A673 (cell line): ENCODE results near the gene ATXN1L. TPM values are rescaled to one million over a fixed set of nuclear protein-coding genes. Genes with fewer than 3 reads are reported as not detected.

Experiments used
- BruUV-seq: library from RNA; stranded (reverse); fragments of 400-500 nt; replicated peaks from 2 replicates; lab custom pipeline; 2021; lab: Mats Ljungman, UMichigan
- CTCF ChIA-PET: fragments of 300-600 bp; sonication (Branson Sonifier 250); formaldehyde crosslinking; loops from one replicate; lab custom pipeline; 2022; ENCODE audit warnings: antibody characterized with exemption; lab: Charles Lee
- POLR2A ChIA-PET: fragments of 300-600 bp; sonication (Branson Sonifier 250); formaldehyde crosslinking; loops from one replicate; lab custom pipeline; 2022; ENCODE audit warnings: antibody characterized with exemption; ENCODE audit not compliant: low non-redundant PET; lab: Charles Lee
- DNase-seq: peaks from one replicate; pipeline ENCODE4 v3.0.0-alpha.2; 2015; ENCODE audit warnings: low spot score
- H3K27ac ChIP-seq: fragments of 200-600 bp; sonication (generic); 2 replicates; pipeline ENCODE4 v1.5.1; 2016; ENCODE audit warnings: mixed run types, low read depth, mild to moderate bottlenecking, mixed read lengths, antibody characterized with exemption, low read length; ENCODE audit not compliant: poor library complexity, severe bottlenecking
- H3K27me3 ChIP-seq: fragments of 200-600 bp; sonication (generic); replicated peaks from 2 replicates; pipeline ENCODE4 v1.6.1; 2017; ENCODE audit warnings: mixed run types, low read depth, mild to moderate bottlenecking, mixed read lengths, antibody characterized with exemption, low read length; ENCODE audit not compliant: insufficient read depth, poor library complexity
- H3K36me3 ChIP-seq: fragments of 200-600 bp; sonication (generic); 2 replicates; pipeline ENCODE4 v1.6.1; 2016; ENCODE audit warnings: mixed run types, mild to moderate bottlenecking, mixed read lengths, antibody characterized with exemption, low read length; ENCODE audit not compliant: insufficient read depth, poor library complexity, severe bottlenecking
- H3K4me1 ChIP-seq: fragments of 200-600 bp; sonication (generic); 2 replicates; pipeline ENCODE4 v1.6.1; 2017; ENCODE audit warnings: mixed run types, mild to moderate bottlenecking, mixed read lengths, antibody characterized with exemption, low read length; ENCODE audit not compliant: insufficient read depth, poor library complexity, severe bottlenecking
- H3K4me3 ChIP-seq: fragments of 200-600 bp; sonication (generic); 2 replicates; pipeline ENCODE4 v1.5.1; 2016; ENCODE audit warnings: low read depth, mixed run types, mild to moderate bottlenecking, mixed read lengths, low read length; ENCODE audit not compliant: poor library complexity, severe bottlenecking
- H3K9me3 ChIP-seq: fragments of 200-600 bp; sonication (generic); 2 replicates; pipeline ENCODE4 v1.6.1; 2016; ENCODE audit warnings: mixed run types, low read depth, mild to moderate bottlenecking, mixed read lengths, antibody characterized with exemption, low read length; ENCODE audit not compliant: poor library complexity, severe bottlenecking
- CTCF ChIP-seq: fragments of 300-800, 200-600 bp; sonication (generic); conservative IDR thresholded peaks from 2 replicates; pipeline ENCODE4 v1.5.1; 2017; ENCODE audit warnings: low read depth, mild to moderate bottlenecking, antibody characterized with exemption, low read length, moderate library complexity, mixed read lengths
- EZH2 ChIP-seq: fragments of 200-600 bp; sonication (generic); IDR thresholded peaks from 2 replicates; pipeline ENCODE4 v1.6.1; 2017; ENCODE audit warnings: borderline replicate concordance, low read depth, mild to moderate bottlenecking, mixed read lengths, antibody characterized with exemption, low read length; ENCODE audit not compliant: poor library complexity, severe bottlenecking
- intact Hi-C: fragments of 100-400 bp; cut with micrococcal nuclease; formaldehyde crosslinking; loops from one replicate; pipeline ENCODE4 v1.10.0; 2022; ENCODE audit not compliant: unreplicated experiment
- total RNA-seq: library from RNA; stranded (reverse); gene quantifications from 2 replicates; pipeline ENCODE4 v1.2.3, GENCODE V29; 2021

ATXN1L gene
- total RNA-seq, 1 experiment from 2014 or later: 26.6 TPM

- Histone ChIP-seq H3K27ac (no peak overlapping the region), H3K27me3 (no peaks in the 10 kb centered on the region), H3K36me3 (peaks cover 18% of the 10 kb centered on the region), H3K4me1 (no peaks in the 10 kb centered on the region), H3K4me3 (no peak overlapping the region), H3K9me3 (no peaks in the 10 kb centered on the region)
- ChIA-PET POLR2A (no interaction called here), CTCF (no interaction called here)
- no peak for DNase-seq
- no TSS peak for BruUV-seq
- TF ChIP-seq CTCF (no peak), EZH2 (no peak)
- intact Hi-C loops: no loop called here
Observed at GRCh38 chr16:71869089-71869488, 23.3 kb downstream of the ATXN1L start.

- POLR2A ChIA-PET: no interaction called here
- no TSS peak for BruUV-seq
- Histone ChIP-seq H3K4me3 (no peak overlapping the region), H3K36me3 (peaks cover 13% of the 10 kb centered on the region), H3K9me3 (no peaks in the 10 kb centered on the region), H3K27me3 (no peaks in the 10 kb centered on the region), H3K4me1 (no peaks in the 10 kb centered on the region), H3K27ac (no peak overlapping the region)
- CTCF ChIA-PET: no interaction called here
- no peak for TF ChIP-seq CTCF
- no peak for TF ChIP-seq EZH2
- DNase-seq: no peak
- intact Hi-C loops: no loop called here
Observed at GRCh38 chr16:71870818-71871217, 25.0 kb downstream of the ATXN1L start.

GRCh38 chr16:71873199-71873598, 27.4 kb downstream of the ATXN1L start:
- peaks cover 5% of the 10 kb centered on the region for H3K36me3 ChIP-seq
- no TSS peak for BruUV-seq
- TF ChIP-seq CTCF (no peak), EZH2 (no peak)

More at GRCh38 chr16:71873199-71873598, 27.4 kb downstream of the ATXN1L start:
- ChIA-PET POLR2A (no interaction called here), CTCF (no interaction called here)
- DNase-seq: no peak
- intact Hi-C loops: no loop called here
- Histone ChIP-seq H3K27ac (no peak overlapping the region), H3K4me1 (no peaks in the 10 kb centered on the region), H3K9me3 (no peaks in the 10 kb centered on the region), H3K4me3 (no peak overlapping the region), H3K27me3 (no peaks in the 10 kb centered on the region)
